ENCODE results near the gene SKA1.

SKA1 gene, protein sequence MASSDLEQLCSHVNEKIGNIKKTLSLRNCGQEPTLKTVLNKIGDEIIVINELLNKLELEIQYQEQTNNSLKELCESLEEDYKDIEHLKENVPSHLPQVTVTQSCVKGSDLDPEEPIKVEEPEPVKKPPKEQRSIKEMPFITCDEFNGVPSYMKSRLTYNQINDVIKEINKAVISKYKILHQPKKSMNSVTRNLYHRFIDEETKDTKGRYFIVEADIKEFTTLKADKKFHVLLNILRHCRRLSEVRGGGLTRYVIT

DNA sequence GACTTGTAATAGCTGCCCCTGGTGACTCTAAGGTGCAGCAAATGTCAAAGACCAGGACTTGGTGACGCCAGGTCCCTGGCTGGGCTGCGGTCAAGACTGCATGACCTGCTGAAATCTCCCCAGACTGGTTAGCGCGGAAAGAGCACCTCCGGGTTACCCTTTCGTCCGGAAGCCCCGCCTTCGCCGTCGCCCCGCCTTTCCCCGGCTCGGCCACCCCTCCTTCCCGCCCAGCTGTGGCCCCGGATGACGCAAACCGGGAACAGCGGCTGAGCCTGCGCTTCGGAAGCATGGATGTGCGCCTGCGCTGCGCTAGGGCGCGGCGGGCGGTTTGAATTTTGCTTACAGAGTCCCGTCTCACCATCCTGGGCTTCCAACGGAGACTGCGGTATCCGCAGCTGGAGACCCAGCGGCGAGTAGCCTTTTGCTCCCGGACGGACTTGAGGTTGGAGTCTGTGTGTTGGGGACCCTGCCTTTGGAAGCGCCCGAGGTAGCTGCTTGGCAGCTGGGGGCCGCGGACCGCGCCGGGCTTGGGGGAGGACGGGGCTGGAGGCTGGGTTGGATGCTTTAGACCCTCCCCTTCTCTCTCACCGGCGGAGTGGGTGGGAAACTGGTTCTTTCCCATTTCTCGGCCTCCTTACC lies at the start of gene SKA1:
SKA1 (plus strand) TSS at position 294 of the 639 bp plus-strand sequence. CDS start 785 bp downstream, outside the sequence.
- DNase-seq (ENCODE audit: low read depth): peak; percentile 92

DNA sequence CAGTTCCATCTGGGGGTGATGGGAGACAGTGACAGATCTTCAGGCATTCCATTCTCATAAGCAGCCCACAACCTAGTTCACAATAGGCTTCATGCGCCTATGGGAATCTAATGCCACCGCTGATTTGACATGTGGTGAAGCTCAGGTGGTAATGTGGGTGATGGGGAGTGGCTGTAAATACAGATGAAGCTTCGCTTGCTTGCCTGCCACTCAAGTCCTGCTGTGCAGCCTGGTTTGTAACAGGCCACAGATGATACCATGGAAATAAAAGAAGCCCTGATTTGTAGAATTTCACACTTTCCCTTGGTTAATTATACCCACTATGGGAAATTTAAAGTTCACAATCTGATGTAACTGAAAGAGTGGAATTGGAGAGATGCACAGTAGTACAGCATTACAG lies 46.9 kb upstream of the SKA1 start:
- DNase-seq (ENCODE audit: low read depth): no peak

DNA sequence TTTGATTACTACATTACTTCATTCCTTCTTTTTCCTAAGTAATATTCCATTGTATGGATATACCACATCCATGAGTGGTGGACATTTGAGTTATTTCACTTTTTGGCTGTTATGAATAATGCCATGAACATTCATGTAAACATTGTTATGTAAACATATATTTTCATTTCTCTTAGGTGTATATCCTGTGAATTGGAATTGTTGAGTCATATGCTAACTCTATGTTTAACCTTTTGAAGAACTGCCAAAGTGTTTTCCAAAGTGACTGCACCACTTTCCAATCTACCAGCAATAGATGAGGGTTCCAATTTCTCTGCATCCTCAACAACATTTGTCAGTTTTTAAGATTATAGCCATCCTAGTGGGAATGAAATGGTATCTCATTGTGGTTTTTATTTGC lies 44.7 kb upstream of the SKA1 start:
- DNase-seq (ENCODE audit: low read depth): no peak

DNA sequence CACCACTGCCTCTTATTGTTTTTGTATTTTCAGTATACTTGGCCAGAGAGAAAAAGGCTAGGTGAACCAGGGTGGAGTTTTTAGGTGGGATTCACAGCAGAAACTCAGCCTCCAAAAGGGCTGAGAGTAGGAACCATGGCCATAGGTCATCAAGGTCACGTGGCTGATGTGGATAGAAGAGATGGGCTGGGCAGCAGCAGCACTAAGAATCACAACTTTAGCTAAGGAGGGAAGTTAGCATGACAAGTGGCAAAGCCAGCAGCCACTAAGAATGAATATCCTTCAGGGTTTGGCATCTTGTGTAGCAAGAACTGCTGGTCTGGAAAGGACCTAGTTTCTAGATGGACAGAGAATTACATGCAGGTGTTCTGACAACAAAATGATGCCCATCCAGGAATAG lies 43.2 kb upstream of the SKA1 start:
- no peak for DNase-seq (ENCODE audit: low read depth)

DNA sequence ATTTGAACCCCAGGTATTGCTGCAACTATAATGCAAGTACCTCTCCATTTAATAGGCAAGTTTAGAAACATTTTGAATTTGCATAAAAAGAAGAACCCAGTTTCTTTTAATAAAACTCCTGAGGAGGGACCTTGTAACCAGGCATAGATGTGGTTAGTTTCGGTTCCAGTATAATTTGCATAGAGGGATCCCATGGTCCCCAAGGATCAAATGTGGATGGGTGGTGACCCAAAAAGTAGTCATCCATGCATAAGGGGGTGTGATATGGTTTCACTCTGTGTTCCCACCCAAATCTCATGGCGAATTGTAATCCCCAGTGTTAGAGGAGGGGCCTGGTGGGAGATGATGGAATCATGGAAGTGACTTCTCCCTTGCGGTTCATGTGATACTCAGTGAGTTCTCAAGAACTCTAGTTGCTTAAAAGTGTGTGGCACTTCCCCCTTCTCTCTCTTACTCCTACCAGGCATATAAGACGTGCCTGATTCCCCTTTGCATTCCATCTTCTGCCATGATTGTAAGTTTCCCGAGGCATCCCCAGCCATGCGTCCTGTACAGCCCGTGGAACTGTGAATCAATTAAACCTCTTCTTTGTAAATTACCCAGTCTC lies 40.2 kb upstream of the SKA1 start:
- no peak for DNase-seq (ENCODE audit: low read depth)

DNA sequence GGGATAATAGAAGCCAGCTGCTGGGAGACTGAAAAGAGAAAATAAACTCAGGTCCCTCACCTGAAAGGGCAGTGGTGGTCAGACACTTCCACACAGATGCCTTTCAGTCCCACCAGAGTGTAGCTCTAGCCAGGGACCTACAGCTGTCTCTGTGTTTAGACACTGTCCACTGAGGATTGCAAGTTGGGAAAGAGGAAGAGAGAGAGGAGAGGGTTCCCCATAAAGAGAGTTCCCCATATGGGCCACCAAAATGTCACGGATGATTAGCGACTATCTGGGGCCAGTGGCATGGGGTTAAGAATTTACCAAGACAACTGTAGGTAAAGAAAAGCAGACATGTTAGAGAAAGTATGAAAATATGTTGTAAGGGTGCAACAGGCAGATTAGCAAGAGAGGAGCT lies 36.7 kb upstream of the SKA1 start:
- no peak for DNase-seq (ENCODE audit: low read depth)

DNA sequence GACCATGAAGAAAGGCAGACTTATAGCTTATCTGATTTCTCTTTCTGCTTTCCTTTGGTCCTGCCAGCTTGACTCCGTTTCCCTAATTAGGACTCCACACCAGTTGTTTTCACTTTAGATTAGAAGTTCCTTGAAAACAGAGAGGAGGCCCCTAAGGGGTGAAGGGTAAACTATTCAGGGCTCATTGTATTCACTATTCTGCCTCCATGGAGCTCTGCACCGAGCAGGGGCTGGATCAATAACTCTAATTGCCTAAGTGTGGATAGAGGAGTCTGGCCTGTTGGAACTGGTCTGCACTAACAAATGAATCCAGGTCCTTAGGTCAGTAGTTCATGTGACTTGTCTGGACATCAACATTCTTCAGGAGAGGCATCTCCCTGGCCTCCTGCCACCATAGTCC lies 36.1 kb upstream of the SKA1 start:
- no peak for DNase-seq (ENCODE audit: low read depth)

DNA sequence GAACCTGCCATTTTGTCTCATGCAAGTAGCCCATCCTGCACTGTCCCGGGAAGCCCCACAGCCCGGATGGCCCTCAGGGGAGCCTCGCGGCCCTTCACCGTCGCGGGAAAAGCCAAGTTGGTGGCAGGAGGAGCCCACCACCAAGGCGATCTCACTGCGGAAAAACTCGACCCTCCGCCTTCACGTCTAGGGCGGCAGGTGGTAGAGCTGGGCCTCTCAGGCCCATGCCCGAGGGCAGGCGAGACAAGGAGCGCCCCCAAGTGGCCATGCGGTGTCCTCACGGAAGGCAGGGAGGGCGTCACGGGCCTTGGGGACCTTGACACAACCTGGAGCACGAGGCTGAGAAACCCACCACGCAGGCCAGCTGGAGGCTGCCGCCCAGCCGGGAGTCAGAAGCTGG lies 34.8 kb upstream of the SKA1 start:
- DNase-seq (ENCODE audit: low read depth): no peak

DNA sequence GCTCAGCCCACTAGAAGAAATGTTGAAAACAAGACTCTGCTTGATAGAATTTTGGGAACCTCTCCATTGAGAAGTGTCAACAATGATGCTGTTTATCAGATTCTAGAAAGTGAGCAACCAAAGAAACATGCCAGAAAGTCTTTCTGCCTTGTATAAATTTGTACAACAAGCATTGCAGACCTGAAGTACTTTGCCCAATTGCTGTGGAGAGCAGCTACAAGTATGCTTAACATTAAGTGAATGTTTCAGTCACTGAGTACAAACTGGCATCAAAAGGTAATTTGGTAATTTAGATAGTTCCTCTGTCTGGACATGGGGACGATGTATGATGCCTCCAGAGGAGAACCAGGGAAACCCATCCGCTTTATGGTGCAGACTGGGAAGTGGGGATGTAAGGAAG lies 33.4 kb upstream of the SKA1 start:
- DNase-seq (ENCODE audit: low read depth): no peak

DNA sequence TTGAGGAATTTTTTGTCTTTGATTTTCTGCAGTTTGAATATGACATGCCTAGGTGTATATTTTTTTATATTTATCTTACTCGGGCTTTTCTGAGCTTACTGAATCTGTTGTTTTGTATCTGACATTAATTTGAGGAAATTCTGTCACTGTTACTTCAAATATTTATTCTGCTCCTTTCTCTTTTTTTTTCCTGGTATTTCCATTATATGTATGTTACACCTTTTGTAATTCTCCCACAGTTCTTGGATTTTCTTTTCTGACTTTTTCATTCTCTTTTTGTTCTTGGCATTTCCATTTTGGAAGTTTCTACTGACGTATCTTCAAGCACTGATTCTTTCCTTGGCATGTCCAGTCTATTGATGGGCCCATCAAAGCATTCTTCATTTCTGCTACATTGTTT lies 24.1 kb upstream of the SKA1 start:
- no peak for DNase-seq (ENCODE audit: low read depth)

DNA sequence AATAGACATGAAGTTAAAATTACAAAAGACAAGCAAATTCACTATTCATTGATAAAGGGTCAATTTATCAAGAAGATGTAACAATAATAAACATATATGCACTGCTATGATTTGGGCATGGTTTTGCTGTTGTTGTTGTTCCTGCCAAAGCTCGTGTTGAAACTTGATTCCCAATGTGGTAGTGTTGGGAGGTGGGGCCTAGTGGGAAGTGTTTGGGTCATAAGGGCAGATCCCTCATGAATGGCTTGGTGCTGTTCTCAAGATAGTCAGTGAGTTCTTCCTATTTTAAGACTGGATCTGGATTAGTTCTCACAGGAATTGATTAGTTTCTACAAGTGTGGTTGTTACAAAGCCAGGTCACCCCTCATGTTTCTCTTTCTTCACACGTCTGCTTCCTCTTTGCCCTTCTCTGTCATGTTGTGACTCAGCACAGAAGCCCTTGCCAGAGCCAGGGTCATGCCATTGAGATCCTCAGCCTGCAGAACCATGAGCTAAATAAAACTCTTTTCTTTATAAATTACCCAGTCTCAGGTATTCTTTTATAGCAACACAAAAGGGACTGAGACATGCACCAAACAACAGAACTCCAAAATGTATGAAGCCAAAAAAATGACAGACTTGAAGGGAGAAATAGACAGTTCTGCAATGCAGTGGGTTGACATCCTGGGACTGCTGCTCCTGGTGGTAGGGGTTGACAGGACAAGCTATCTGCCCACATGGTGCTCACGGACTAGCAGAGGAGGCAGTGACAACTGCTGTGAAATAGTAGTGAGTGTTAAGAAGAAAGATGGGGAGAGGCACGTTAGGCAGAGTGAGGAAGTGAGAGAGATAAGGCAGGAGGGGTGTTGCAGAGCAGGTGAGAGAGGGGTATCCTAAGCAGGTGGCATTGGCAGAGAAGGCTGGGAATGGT lies 18.6 kb upstream of the SKA1 start:
- DNase-seq (ENCODE audit: low read depth): peak; percentile 16

DNA sequence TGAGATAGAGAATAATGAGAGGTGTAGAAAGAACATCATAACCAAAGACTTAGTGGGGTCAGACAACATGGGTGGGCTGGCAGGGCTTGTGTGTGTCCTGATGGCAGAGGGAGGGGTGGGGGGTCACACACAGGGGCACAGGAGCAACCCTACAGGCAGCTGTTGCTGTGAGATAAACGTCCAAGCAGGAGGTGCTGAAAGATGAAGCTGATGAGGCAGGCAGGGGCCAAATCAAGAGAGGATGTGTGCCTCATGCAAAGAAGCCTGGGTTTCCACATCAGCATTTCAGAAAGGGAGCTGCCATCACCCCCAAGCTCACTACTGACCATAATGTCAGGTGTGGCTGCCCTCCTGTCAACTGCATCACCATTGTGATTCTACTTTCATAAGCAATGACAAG lies 16.0 kb upstream of the SKA1 start:
- no peak for DNase-seq (ENCODE audit: low read depth)

DNA sequence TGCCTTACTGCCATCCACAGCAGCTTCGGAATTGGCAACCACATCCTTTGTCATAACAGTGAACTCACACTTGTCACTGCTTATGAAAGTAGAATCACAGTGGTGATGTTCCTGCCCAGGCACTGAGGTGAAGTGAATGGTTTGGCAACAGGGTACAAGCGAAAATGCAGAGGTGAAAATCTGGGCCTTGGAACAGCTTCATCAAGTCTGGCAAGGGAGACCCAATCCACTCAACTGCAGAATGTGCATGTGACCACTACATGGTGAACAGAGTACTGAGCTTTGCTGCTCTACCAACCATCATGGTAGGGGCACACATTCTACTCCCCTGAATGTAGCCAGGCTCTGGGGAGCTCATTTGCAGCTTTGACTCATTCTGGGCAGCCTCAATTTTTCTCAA lies 15.0 kb upstream of the SKA1 start:
- DNase-seq (ENCODE audit: low read depth): no peak

DNA sequence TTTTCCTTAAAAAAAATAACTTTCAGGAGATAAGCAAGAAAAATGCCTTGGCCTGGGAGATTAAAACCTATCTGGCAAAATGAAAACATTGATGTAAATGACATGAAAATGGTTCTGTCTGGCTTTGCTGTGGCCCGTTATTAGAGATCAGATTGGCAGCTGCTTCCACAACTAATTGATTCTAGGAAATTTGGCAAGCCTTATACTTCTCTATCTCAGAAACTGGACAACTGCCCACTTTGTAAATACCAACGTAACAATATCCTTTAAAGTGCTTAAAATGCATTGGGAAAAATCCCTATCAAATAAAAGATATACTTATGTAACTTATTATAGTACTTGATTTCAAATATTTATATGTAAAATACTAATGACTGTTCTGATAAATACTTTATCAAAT lies 14.2 kb upstream of the SKA1 start:
- no peak for DNase-seq (ENCODE audit: low read depth)

DNA sequence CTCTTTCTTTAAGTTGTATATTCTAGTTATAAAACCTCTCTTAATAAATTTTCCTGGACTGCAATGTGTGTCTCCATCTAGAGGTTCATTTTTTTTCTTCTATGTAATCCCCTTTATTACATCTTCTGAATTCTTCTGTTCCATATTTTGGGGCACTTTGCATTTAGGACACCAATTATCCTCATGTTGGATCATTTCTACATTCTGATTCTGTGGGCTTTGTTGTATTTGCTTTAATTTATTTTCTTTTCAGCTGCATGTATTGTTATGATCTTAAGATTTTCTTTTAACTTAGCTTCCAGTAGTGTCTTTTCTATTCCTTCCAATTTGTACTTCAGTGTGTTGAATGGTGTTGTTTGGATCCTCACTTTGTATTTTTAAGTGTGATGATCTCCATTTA lies 5.2 kb upstream of the SKA1 start:
- DNase-seq (ENCODE audit: low read depth): no peak

DNA sequence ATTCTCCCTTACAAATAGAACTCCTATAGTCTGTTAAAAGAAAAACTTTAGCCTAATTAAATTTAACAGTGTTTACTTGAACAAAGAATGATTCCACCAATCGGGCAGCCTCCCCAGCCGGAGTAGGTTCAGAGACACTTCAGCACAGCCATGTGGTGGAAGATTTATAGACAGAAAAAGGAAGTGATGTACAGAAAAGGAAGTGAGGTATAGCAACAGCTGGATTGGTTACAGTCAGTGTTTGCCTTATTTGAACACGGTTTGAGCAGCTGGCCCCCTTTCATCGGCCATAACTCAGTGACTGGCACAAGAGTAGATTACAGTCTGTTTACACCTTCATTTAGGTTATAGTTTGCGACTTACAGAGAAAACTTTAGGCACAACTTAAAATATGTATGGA lies 2.1 kb upstream of the SKA1 start:
- no peak for DNase-seq (ENCODE audit: low read depth)

DNA sequence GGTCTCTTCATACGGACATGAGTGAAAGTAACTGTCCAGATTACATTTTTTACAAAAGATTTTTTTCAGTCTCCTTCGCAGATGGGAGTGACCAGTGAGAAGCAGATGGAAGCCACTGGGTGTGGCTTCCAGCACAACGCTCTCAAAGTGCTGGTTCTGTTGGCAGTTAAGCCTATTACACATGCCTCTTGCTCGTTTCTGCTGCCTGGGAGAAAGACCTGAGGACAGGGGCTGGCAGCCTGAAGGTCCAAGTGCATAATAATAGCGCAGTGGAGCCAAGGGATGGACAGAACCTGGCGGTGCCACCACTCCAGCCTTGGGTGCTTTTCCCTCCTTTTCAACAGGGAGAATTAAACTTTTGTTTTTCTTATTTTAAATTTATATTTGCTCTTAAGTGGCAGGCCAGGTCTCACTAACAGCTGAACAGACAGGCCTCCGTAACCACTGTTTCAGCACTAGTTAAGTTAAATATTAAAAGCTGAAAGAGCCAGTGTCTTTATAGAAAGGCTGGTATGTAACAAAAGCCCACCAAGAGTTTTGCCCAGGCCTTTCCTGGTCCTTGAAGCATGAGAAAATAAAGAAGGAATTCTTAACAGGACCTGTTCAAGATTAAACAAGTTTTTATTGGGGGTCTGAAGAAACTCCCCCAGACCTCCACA lies 1.2 kb upstream of the SKA1 start:
- no peak for DNase-seq (ENCODE audit: low read depth)

DNA sequence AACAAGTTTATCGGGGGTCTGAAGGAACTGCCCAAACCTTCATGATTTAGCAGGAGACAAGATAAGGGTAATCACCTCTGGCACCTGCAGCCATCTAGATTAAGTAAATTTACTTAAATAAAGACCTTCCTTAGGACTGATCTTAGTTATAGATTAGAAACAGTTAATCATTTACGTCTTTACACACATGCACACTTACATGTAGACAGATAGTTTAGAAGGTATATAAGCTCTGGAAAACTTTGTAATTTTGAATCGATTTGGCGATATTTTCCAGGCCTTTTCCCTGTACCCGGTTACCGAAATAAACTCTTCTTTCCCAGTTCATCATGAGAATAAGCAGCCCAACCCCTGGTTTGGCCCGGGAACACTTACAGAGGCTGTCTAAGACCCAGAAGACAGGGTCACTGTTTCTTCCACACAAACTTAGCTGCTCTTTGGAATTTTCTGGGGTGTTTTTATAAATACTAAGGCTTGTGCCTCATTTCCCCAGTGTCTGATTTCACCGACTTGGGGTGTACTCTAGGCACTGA lies 560 bp upstream of the SKA1 start:
- DNase-seq (ENCODE audit: low read depth): no peak

DNA sequence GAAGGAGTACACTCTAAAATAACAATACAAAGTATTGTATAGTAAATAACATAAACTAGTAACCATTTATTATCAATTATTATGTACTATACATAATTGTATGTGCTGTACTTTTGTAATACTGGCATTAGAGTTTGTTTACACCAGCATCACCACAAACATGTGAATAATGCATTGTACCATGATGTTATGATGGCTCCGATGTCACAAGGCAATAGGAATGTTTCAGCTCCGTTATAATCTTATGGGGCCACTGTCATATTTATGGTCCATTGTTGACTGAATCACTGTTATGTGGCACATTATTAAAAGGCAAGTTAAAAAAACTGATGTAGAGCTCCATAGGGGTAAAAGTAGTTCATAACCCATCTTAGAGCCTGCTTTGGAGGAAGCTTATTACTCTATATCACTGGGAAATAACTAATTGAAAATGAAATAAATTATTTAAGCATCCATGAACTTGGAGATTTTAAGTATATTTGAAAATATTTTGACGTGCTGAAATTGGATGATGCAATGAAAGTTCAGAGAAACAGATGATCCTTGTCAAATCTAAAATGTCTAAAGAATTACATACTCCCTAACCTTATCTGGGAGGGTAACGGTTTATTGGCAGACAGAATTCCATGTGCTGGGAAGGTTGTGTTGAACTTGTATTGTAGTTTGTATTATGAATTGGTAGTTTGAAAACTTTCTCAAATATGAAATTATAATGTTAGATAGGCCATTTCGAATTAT lies 2.4 kb downstream of the SKA1 start:
- no peak for DNase-seq (ENCODE audit: low read depth)

DNA sequence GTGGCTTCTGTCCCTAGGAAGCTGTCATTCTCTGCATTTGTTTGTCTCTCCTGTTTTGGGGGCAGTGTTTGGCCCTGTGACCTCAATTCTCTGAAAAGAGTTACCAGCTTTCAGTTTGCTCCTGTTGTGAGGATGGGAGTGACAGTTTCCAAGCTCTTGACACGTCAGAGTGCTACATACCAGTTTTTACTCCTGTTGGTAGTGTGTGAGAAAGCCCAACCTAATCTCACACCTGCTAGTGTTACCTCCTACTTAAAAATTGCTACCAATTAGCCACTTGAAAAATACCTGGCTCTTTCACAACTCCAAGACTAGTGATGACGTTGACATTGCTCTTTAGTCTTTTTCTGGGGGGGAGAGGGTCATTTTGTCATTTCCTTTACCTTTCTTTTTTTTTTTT lies 14.1 kb downstream of the SKA1 start:
- DNase-seq (ENCODE audit: low read depth): no peak

DNA sequence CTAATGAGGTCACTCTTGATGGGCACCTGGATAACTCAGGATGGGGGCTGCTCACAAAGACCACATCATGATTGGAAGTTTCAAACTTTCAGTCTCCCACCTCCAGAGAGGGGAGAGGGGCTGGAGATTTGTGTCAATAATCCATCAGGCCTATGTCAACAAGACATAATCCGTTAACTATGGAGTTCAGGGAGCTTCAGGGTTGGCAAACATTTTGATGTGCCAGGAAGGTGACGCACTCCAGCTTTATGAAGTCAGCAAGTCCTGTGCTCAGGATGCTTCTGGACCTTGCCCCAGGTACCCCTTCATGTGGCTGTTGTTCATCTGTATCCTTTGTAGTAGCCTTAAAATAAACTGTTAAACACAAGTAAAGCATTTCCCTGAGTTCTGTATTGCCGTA lies 19.0 kb downstream of the SKA1 start:
- no peak for DNase-seq (ENCODE audit: low read depth)

All from EH (cell line).